SK-N-SH (cell line): Measurements from ENCODE around the gene MEIS2. TPM values are rescaled to one million over a fixed set of nuclear protein-coding genes. Genes with fewer than 3 reads are reported as not detected.

Experiments
- CTCF ChIA-PET: fragments of 300-600, 350-600 bp; formaldehyde crosslinking; extraction: SDS; loops from one replicate; lab custom pipeline; 2021; lab: Yijun Ruan, JAX
- POLR2A ChIA-PET: fragments of 350-600 bp; sonication (Branson Sonifier 250); formaldehyde crosslinking; extraction: SDS; loops from one replicate; lab custom pipeline; 2020; ENCODE audit warnings: antibody characterized with exemption, inconsistent platforms; lab: Yijun Ruan, JAX
- DNase-seq: peaks from one replicate; pipeline ENCODE4 v3.0.0; 2012
- H2AFZ ChIP-seq: fragments of 200-600 bp; sonication (generic); 2 replicates; pipeline ENCODE4 v1.8.1; 2016; ENCODE audit warnings: antibody characterized with exemption, mild to moderate bottlenecking, low read depth
- H3F3A ChIP-seq: fragments of 200-600 bp; sonication (generic); replicated peaks from 2 replicates; pipeline ENCODE3; 2016; ENCODE audit warnings: antibody characterized with exemption, mild to moderate bottlenecking; ENCODE audit not compliant: insufficient read depth
- H3K27ac ChIP-seq, 2 experiments: fragments of 200-500 bp in 1 of 2; fragments of 200-600 bp in 1 of 2; sonication (Bioruptor generic) in 1 of 2; sonication (generic), shearing (Covaris generic) in 1 of 2; 2 replicates each; pipeline versions ENCODE4 v1.5.1 to v1.6.1; 2014 to 2016; ENCODE audit warnings: low read depth in 2 of 2, inconsistent platforms in 1 of 2, low read length in 1 of 2, mild to moderate bottlenecking in 1 of 2, mixed read lengths in 1 of 2
- H3K27me3 ChIP-seq: fragments of 200-600 bp; sonication (generic), shearing (Covaris generic); 2 replicates; pipeline ENCODE4 v1.6.1; 2016; ENCODE audit warnings: mixed run types; ENCODE audit not compliant: insufficient read depth
- H3K36me3 ChIP-seq, 2 experiments: fragments of 200-500 bp in 1 of 2; fragments of 200-600 bp in 1 of 2; sonication (Bioruptor generic) in 1 of 2; sonication (generic) in 1 of 2; replicated peaks in 1 of 2; 2 replicates each; pipeline versions ENCODE3 to v1.5.1; 2014 to 2016; ENCODE audit warnings: low read length in 1 of 2, mild to moderate bottlenecking in 1 of 2; ENCODE audit not compliant: insufficient read depth in 2 of 2, control insufficient read depth in 1 of 2
- H3K4me1 ChIP-seq, 2 experiments: fragments of 200-500 bp in 1 of 2; fragments of 200-600 bp in 1 of 2; sonication (Bioruptor generic) in 1 of 2; sonication (generic), shearing (Covaris generic) in 1 of 2; 2 replicates each; pipeline versions ENCODE4 v1.5.1 to v1.6.1; 2014 to 2016; ENCODE audit warnings: low read depth in 1 of 2, low read length in 1 of 2, mixed run types in 1 of 2; ENCODE audit not compliant: insufficient read depth in 2 of 2, control insufficient read depth in 1 of 2
- H3K4me2 ChIP-seq: fragments of 200-600 bp; sonication (generic), shearing (Covaris generic); 2 replicates; pipeline ENCODE4 v1.6.1; 2017; ENCODE audit warnings: mixed run types
- H3K4me3 ChIP-seq, 2 experiments: fragments of 200-500 bp in 1 of 2; fragments of 200-600 bp in 1 of 2; sonication (Bioruptor generic) in 1 of 2; sonication (generic), shearing (Covaris generic) in 1 of 2; 2 replicates each; pipeline versions ENCODE4 v1.5.1 to v1.8.1; 2014 to 2016; ENCODE audit warnings: low read depth in 2 of 2, inconsistent platforms in 1 of 2, low read length in 1 of 2, mild to moderate bottlenecking in 1 of 2, mixed read lengths in 1 of 2, moderate library complexity in 1 of 2
- H3K79me2 ChIP-seq: fragments of 200-600 bp; sonication (generic); 2 replicates; pipeline ENCODE4 v1.8.1; 2017; ENCODE audit warnings: mild to moderate bottlenecking; ENCODE audit not compliant: insufficient read depth
- H3K9ac ChIP-seq: fragments of 200-600 bp; sonication (generic); 2 replicates; pipeline ENCODE4 v1.6.1; 2017; ENCODE audit warnings: mixed run types
- H3K9me2 ChIP-seq: fragments of 200-600 bp; sonication (generic); 2 replicates; pipeline ENCODE4 v1.6.1; 2017; ENCODE audit warnings: mixed run types
- H3K9me3 ChIP-seq: fragments of 200-600 bp; sonication (generic); 2 replicates; pipeline ENCODE4 v1.6.1; 2017; ENCODE audit warnings: mixed run types, mild to moderate bottlenecking, moderate library complexity
- H4K20me1 ChIP-seq: fragments of 200-600 bp; sonication (generic); 2 replicates; pipeline ENCODE4 v1.6.1; 2017; ENCODE audit warnings: mild to moderate bottlenecking, mixed run types; ENCODE audit not compliant: insufficient read depth
- CHD2 ChIP-seq: fragments of 150-350 bp; IDR thresholded peaks from 2 replicates; pipeline ENCODE4 v1.6.1; 2018; ENCODE audit warnings: low read length; ENCODE audit not compliant: partially characterized antibody
- EP300 ChIP-seq, 2 experiments: IDR thresholded peaks; 2 replicates each; pipeline versions ENCODE4 v1.4.0 to v1.6.1; 2012; ENCODE audit warnings: borderline replicate concordance in 1 of 2, low read depth in 1 of 2, low read length in 1 of 2
- MXI1 ChIP-seq: IDR thresholded peaks from 2 replicates; pipeline ENCODE4 v1.6.1; 2012; ENCODE audit warnings: mild to moderate bottlenecking, low read depth, low read length, improper control_type of control experiment
- NFIC ChIP-seq: IDR thresholded peaks from 2 replicates; pipeline ENCODE4 v1.4.0; 2012; ENCODE audit warnings: borderline replicate concordance
- NRF1 ChIP-seq: IDR thresholded peaks from 2 replicates; pipeline ENCODE4 v1.6.1; 2012; ENCODE audit warnings: low read depth, mild to moderate bottlenecking, low read length
- PBX3 ChIP-seq: IDR thresholded peaks from 2 replicates; pipeline ENCODE4; 2012
- RCOR1 ChIP-seq: fragments of 150-350 bp; IDR thresholded peaks from 2 replicates; pipeline ENCODE4 v1.6.1; 2017; ENCODE audit warnings: antibody characterized with exemption, low read length
- SIN3A ChIP-seq: IDR thresholded peaks from 2 replicates; pipeline ENCODE4 v1.6.1; 2012; ENCODE audit warnings: low read depth, mild to moderate bottlenecking, low read length, moderate library complexity, borderline replicate concordance
- polyA plus RNA-seq, 3 experiments: library from polyadenylated mRNA; depleted of rRNA; stranded (reverse); fragments of >200 nt; gene quantifications; 2 replicates each; pipeline ENCODE4 v1.2.3, GENCODE V29; 2012
- TF ChIP-seq, protein P1 (sequence below): fragments of 150-350 bp; IDR thresholded peaks from 2 replicates; pipeline ENCODE4 v1.6.1; 2016; ENCODE audit warnings: mild to moderate bottlenecking, low read depth, low read length
- TF ChIP-seq, protein P2 (sequence below): fragments of 200-600 bp; sonication (generic); IDR thresholded peaks from 2 replicates; pipeline ENCODE4 v1.6.1; 2017; ENCODE audit warnings: antibody characterized with exemption, mild to moderate bottlenecking, moderate library complexity
- TF ChIP-seq, protein P3 (sequence below): fragments of 150-350 bp; IDR thresholded peaks from 2 replicates; pipeline ENCODE4 v1.6.1; 2017; ENCODE audit warnings: antibody characterized with exemption, low read length, low read depth, borderline replicate concordance

MEIS2 gene
- polyA plus RNA-seq, 1 of the 3 experiments (the other 2 are of a cell fraction), result 146 TPM

GRCh38 chr15:37100109-37100965 lies at the start of gene MEIS2 (continued):
- TF ChIP-seq SIN3A, result peak; percentile 56
- TF ChIP-seq, protein P1, sequence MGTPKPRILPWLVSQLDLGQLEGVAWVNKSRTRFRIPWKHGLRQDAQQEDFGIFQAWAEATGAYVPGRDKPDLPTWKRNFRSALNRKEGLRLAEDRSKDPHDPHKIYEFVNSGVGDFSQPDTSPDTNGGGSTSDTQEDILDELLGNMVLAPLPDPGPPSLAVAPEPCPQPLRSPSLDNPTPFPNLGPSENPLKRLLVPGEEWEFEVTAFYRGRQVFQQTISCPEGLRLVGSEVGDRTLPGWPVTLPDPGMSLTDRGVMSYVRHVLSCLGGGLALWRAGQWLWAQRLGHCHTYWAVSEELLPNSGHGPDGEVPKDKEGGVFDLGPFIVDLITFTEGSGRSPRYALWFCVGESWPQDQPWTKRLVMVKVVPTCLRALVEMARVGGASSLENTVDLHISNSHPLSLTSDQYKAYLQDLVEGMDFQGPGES, result no peak
- TF ChIP-seq, protein P2, sequence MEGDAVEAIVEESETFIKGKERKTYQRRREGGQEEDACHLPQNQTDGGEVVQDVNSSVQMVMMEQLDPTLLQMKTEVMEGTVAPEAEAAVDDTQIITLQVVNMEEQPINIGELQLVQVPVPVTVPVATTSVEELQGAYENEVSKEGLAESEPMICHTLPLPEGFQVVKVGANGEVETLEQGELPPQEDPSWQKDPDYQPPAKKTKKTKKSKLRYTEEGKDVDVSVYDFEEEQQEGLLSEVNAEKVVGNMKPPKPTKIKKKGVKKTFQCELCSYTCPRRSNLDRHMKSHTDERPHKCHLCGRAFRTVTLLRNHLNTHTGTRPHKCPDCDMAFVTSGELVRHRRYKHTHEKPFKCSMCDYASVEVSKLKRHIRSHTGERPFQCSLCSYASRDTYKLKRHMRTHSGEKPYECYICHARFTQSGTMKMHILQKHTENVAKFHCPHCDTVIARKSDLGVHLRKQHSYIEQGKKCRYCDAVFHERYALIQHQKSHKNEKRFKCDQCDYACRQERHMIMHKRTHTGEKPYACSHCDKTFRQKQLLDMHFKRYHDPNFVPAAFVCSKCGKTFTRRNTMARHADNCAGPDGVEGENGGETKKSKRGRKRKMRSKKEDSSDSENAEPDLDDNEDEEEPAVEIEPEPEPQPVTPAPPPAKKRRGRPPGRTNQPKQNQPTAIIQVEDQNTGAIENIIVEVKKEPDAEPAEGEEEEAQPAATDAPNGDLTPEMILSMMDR, result no peak
- TF ChIP-seq NFIC, result no peak; the same call in 1 of the 2 replicates
- peak; percentile 67; the same call in 1 of the 2 replicates for TF ChIP-seq MXI1
- TF ChIP-seq NRF1, result peak; percentile 53
- TF ChIP-seq, protein P3, sequence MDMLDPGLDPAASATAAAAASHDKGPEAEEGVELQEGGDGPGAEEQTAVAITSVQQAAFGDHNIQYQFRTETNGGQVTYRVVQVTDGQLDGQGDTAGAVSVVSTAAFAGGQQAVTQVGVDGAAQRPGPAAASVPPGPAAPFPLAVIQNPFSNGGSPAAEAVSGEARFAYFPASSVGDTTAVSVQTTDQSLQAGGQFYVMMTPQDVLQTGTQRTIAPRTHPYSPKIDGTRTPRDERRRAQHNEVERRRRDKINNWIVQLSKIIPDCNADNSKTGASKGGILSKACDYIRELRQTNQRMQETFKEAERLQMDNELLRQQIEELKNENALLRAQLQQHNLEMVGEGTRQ, result no peak
- peak; percentile 64 for TF ChIP-seq CHD2

- Histone ChIP-seq H3K9me2 (no peaks in the 10 kb centered on the region), H4K20me1 (no peaks in the 10 kb centered on the region), H3F3A (no peaks in the 10 kb centered on the region), H3K4me3 (no peak overlapping the region), H3K9me3 (no peaks in the 10 kb centered on the region), H3K4me2 (no peak overlapping the region), H3K9ac (no peak overlapping the region)
- CTCF ChIA-PET, result interaction anchor here (0.9 to 1.6 kb wide), 4 partner anchors 9 to 732 kb away, joined by 3 to 5 read pairs (median 4); no protein-coding TSS in a partner anchor
- POLR2A ChIA-PET, result no interaction called here
- no peak for DNase-seq
- TF ChIP-seq EP300 (IDR thresholded peaks at IDR 0.05; ENCODE audit: borderline replicate concordance in 1 of 2, low read depth in 1 of 2, low read length in 1 of 2) (no peak), RCOR1 (no peak), NRF1 (no peak), PBX3 (no peak)
- TF ChIP-seq, all 33 proteins: peak for 0
- H3K79me2 ChIP-seq, result no peaks in the 10 kb centered on the region
- no peaks in the 10 kb centered on the region for H3K4me1 ChIP-seq
- H3K36me3 ChIP-seq, result no peaks in the 10 kb centered on the region
- H3K27ac ChIP-seq, result no peak overlapping the region
- no peak overlapping the region for H2AFZ ChIP-seq
- H3K27me3 ChIP-seq, result no peaks in the 10 kb centered on the region
These were observed 48.8 kb upstream of the MEIS2 start for GRCh38 chr15:37149146-37149545.
